ENCODE data around the gene CRISPLD2. TPM values are rescaled to one million over a fixed set of nuclear protein-coding genes. Genes with fewer than 3 reads are reported as not detected.

Gene CRISPLD2
- polyA plus RNA-seq, 1 donor from 2014 or later = 0.06 TPM

- Histone ChIP-seq H3K79me2 (replicated peaks; ENCODE audit: insufficient read depth, low read length) (no peaks in the 10 kb centered on the region), H3K9ac (ENCODE audit: low read length) (no peak overlapping the region), H3K36me3 (ENCODE audit: insufficient read depth, low read length) (no peaks in the 10 kb centered on the region), H3K9me3 (ENCODE audit: low read length) (no peaks in the 10 kb centered on the region), H3F3A (ENCODE audit: insufficient read depth, low read length, poor library complexity, severe bottlenecking) (no peaks in the 10 kb centered on the region), H2AFZ (ENCODE audit: low read depth, low read length) (no peak overlapping the region), H4K20me1 (ENCODE audit: insufficient read depth) (no peaks in the 10 kb centered on the region), H3K9me2 (ENCODE audit: insufficient read depth, low read length) (no peaks in the 10 kb centered on the region), H3K4me2 (ENCODE audit: low read length) (no peak overlapping the region), H3K27me3 (ENCODE audit: insufficient read depth, low read depth, low read length) (no peaks in the 10 kb centered on the region), H3K4me3 (ENCODE audit: low read length) (no peak overlapping the region), H3K27ac (ENCODE audit: low read length) (no peak overlapping the region)
- TF ChIP-seq, protein P1, sequence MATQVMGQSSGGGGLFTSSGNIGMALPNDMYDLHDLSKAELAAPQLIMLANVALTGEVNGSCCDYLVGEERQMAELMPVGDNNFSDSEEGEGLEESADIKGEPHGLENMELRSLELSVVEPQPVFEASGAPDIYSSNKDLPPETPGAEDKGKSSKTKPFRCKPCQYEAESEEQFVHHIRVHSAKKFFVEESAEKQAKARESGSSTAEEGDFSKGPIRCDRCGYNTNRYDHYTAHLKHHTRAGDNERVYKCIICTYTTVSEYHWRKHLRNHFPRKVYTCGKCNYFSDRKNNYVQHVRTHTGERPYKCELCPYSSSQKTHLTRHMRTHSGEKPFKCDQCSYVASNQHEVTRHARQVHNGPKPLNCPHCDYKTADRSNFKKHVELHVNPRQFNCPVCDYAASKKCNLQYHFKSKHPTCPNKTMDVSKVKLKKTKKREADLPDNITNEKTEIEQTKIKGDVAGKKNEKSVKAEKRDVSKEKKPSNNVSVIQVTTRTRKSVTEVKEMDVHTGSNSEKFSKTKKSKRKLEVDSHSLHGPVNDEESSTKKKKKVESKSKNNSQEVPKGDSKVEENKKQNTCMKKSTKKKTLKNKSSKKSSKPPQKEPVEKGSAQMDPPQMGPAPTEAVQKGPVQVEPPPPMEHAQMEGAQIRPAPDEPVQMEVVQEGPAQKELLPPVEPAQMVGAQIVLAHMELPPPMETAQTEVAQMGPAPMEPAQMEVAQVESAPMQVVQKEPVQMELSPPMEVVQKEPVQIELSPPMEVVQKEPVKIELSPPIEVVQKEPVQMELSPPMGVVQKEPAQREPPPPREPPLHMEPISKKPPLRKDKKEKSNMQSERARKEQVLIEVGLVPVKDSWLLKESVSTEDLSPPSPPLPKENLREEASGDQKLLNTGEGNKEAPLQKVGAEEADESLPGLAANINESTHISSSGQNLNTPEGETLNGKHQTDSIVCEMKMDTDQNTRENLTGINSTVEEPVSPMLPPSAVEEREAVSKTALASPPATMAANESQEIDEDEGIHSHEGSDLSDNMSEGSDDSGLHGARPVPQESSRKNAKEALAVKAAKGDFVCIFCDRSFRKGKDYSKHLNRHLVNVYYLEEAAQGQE (IDR thresholded peaks at IDR 0.05; ENCODE audit: borderline replicate concordance) = no peak
- TF ChIP-seq SMC3 (conservative IDR thresholded peaks at IDR 0.05; ENCODE audit: poor library complexity) (no peak), EP300 (conservative IDR thresholded peaks at IDR 0.05; ENCODE audit: poor library complexity, severe bottlenecking) (no peak), TAF1 (IDR thresholded peaks at IDR 0.05; ENCODE audit: low read depth) (no peak), POLR2AphosphoS5 (IDR thresholded peaks at IDR 0.05) (no peak), MXI1 (conservative IDR thresholded peaks at IDR 0.05; ENCODE audit: poor library complexity, severe bottlenecking) (no peak), EZH2 (IDR thresholded peaks at IDR 0.05; ENCODE audit: borderline replicate concordance, insufficient read depth, low read length, poor library complexity, severe bottlenecking) (no peak), RAD21 (conservative IDR thresholded peaks at IDR 0.05) (no peak)
- TF ChIP-seq, protein P2, sequence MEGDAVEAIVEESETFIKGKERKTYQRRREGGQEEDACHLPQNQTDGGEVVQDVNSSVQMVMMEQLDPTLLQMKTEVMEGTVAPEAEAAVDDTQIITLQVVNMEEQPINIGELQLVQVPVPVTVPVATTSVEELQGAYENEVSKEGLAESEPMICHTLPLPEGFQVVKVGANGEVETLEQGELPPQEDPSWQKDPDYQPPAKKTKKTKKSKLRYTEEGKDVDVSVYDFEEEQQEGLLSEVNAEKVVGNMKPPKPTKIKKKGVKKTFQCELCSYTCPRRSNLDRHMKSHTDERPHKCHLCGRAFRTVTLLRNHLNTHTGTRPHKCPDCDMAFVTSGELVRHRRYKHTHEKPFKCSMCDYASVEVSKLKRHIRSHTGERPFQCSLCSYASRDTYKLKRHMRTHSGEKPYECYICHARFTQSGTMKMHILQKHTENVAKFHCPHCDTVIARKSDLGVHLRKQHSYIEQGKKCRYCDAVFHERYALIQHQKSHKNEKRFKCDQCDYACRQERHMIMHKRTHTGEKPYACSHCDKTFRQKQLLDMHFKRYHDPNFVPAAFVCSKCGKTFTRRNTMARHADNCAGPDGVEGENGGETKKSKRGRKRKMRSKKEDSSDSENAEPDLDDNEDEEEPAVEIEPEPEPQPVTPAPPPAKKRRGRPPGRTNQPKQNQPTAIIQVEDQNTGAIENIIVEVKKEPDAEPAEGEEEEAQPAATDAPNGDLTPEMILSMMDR (IDR thresholded peaks at IDR 0.05; ENCODE audit: poor library complexity, severe bottlenecking) = no peak
Observed at GRCh38 chr16:84804326-84804725, 15.5 kb upstream of the CRISPLD2 start.

DNA sequence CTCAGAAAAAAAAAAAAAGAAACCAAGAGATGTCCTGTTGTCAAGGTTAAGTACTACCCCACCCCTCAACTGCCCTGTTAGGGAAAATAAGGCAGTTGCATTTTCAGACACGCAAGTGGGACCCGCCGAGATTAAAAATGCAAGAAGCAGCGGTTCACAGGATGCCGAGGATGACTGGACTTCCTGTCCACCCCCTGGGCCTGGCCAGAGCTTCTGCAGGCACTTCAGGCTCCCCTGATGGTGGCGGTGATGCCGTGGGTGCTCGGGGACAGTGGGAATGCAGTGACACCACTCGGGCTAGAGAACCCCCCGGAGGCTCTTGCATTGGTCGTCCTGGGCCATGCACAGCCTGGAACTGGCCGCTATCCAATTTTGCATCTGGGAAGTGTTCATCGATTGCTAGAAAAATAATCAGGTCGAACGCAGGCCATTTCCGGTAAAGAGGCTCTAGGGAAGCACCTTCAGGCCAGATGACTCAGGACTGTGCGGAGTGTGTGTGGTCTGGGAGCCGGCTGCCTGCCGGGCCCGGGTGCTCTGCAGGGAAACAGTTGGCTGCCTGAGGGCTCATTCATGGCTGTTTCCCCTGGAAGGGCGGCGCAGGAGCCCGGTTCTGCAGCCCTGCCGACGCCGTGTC is 13.4 kb upstream of the CRISPLD2 start:
- H3K9ac ChIP-seq (ENCODE audit: low read length) = no peak overlapping the region
- no peaks in the 10 kb centered on the region for H3K9me2 ChIP-seq (ENCODE audit: insufficient read depth, low read length)
- H4K20me1 ChIP-seq (ENCODE audit: insufficient read depth) = no peaks in the 10 kb centered on the region
- H3K9me3 ChIP-seq (ENCODE audit: low read length) = no peaks in the 10 kb centered on the region
- H3F3A ChIP-seq (ENCODE audit: insufficient read depth, low read length, poor library complexity, severe bottlenecking) = no peaks in the 10 kb centered on the region
- no peak overlapping the region for H3K4me2 ChIP-seq (ENCODE audit: low read length)
- no peak overlapping the region for H3K27ac ChIP-seq (ENCODE audit: low read length)
- H3K79me2 ChIP-seq (replicated peaks; ENCODE audit: insufficient read depth, low read length) = no peaks in the 10 kb centered on the region
- TF ChIP-seq EP300 (conservative IDR thresholded peaks at IDR 0.05; ENCODE audit: poor library complexity, severe bottlenecking) (no peak), MXI1 (conservative IDR thresholded peaks at IDR 0.05; ENCODE audit: poor library complexity, severe bottlenecking) (no peak), RAD21 (conservative IDR thresholded peaks at IDR 0.05) (no peak)
- no peaks in the 10 kb centered on the region for H3K27me3 ChIP-seq (ENCODE audit: insufficient read depth, low read depth, low read length)
- no peak overlapping the region for H3K4me3 ChIP-seq (ENCODE audit: low read length)
- H3K36me3 ChIP-seq (ENCODE audit: insufficient read depth, low read length) = no peaks in the 10 kb centered on the region
- no peak overlapping the region for H2AFZ ChIP-seq (ENCODE audit: low read depth, low read length)
